SU-DHL-6 (cell line): ENCODE results near the gene ALPK1.
"Not testable (repeated sequence)": the region's sequence is repeated elsewhere in the genome, so short reads cannot be mapped to it uniquely, and the experiment has no call there.

ENCODE experiments used
- H2AFZ ChIP-seq: fragments of 200-600 bp; sonication (generic); 2 replicates; pipeline ENCODE4 v1.6.1; 2014; ENCODE audit warnings: low read depth, mild to moderate bottlenecking, moderate library complexity, mixed read lengths, antibody characterized with exemption, low read length; ENCODE audit not compliant: severe bottlenecking
- H3F3A ChIP-seq: fragments of 200-600 bp; shearing (Covaris generic); 2 replicates; pipeline ENCODE4 v1.6.0; 2016; ENCODE audit warnings: antibody characterized with exemption, mild to moderate bottlenecking; ENCODE audit not compliant: insufficient read depth
- H3K27ac ChIP-seq: fragments of 200-600 bp; sonication (generic); 2 replicates; pipeline ENCODE4 v1.5.1; 2016; ENCODE audit warnings: low read depth, mild to moderate bottlenecking, low read length, moderate library complexity, mixed read lengths
- H3K27me3 ChIP-seq: fragments of 200-600 bp; sonication (generic), shearing (Covaris generic); 2 replicates; pipeline ENCODE4 v1.6.0; 2014; ENCODE audit warnings: mild to moderate bottlenecking, low read length
- H3K36me3 ChIP-seq: fragments of 200-600 bp; sonication (generic); 2 replicates; pipeline ENCODE4 v1.6.1; 2014; ENCODE audit warnings: mild to moderate bottlenecking, low read length, mixed read lengths
- H3K4me2 ChIP-seq: fragments of 300-600, 200-600 bp; shearing (Covaris generic), sonication (generic); 2 replicates; pipeline ENCODE4 v1.6.0; 2014; ENCODE audit warnings: low read length, low read depth, mild to moderate bottlenecking; ENCODE audit not compliant: poor library complexity, severe bottlenecking
- H3K4me3 ChIP-seq: fragments of 200-600 bp; sonication (generic); 2 replicates; pipeline ENCODE4 v1.5.1; 2014; ENCODE audit warnings: antibody characterized with exemption, low read length, mild to moderate bottlenecking, mixed read lengths; ENCODE audit not compliant: insufficient read depth, poor library complexity, severe bottlenecking
- H3K79me2 ChIP-seq: fragments of 200-600 bp; sonication (generic); 2 replicates; pipeline ENCODE4 v1.6.1; 2014; ENCODE audit warnings: mild to moderate bottlenecking, low read length, moderate library complexity; ENCODE audit not compliant: insufficient read depth
- H3K9ac ChIP-seq: fragments of 200-600 bp; sonication (generic); 2 replicates; pipeline ENCODE4 v1.7.0; 2014; ENCODE audit warnings: mild to moderate bottlenecking, low read length
- H3K9me2 ChIP-seq: fragments of 200-600 bp; sonication (generic); replicated peaks from 2 replicates; pipeline ENCODE4 v1.6.1; 2014; ENCODE audit warnings: low read length; ENCODE audit not compliant: insufficient read depth
- H3K9me3 ChIP-seq: fragments of 200-600 bp; sonication (generic); 2 replicates; pipeline ENCODE4 v1.6.1; 2014; ENCODE audit warnings: low read length, mixed read lengths; ENCODE audit not compliant: insufficient read depth
- H4K20me1 ChIP-seq: fragments of 200-600 bp; sonication (generic); 2 replicates; pipeline ENCODE4 v1.6.1; 2014; ENCODE audit warnings: low read depth, mild to moderate bottlenecking, antibody characterized with exemption, low read length, moderate library complexity, mixed read lengths
- CTCF ChIP-seq: fragments of 200-600 bp; sonication (generic); IDR thresholded peaks from one replicate; pipeline ENCODE4 v1.5.1; 2017; ENCODE audit warnings: antibody characterized with exemption, mild to moderate bottlenecking, low read length, moderate library complexity; ENCODE audit not compliant: insufficient read depth, poor library complexity, severe bottlenecking
- EZH2phosphoT487 ChIP-seq: fragments of 200-600 bp; sonication (generic), shearing (Covaris generic); conservative IDR thresholded peaks from 2 replicates; pipeline ENCODE4 v1.6.1; 2018; ENCODE audit warnings: mild to moderate bottlenecking, antibody characterized with exemption, low read length, moderate library complexity, mixed read lengths

ALPK1 gene

GRCh38 chr4:112425823-112426222 is 128.7 kb downstream of the ALPK1 start:
- Histone ChIP-seq H3K79me2 (no peaks in the 10 kb centered on the region), H3K9ac (no peak overlapping the region), H3K9me2 (no peaks in the 10 kb centered on the region), H3K36me3 (no peaks in the 10 kb centered on the region), H2AFZ (no peak overlapping the region), H3F3A (no peaks in the 10 kb centered on the region), H3K27ac (no peak overlapping the region), H3K4me2 (no peak overlapping the region), H3K27me3 (no peaks in the 10 kb centered on the region), H4K20me1 (no peaks in the 10 kb centered on the region), H3K9me3 (no peaks in the 10 kb centered on the region), H3K4me3 (no peak overlapping the region)
- TF ChIP-seq EZH2phosphoT487 (no peak), CTCF (no peak)

- no peaks in the 10 kb centered on the region for H3K36me3 ChIP-seq
Observed at GRCh38 chr4:112426416-112426815, 129.2 kb downstream of the ALPK1 start.

GRCh38 chr4:112431158-112431557 is 134.0 kb downstream of the ALPK1 start:
- Histone ChIP-seq H3K36me3 (no peaks in the 10 kb centered on the region), H3K27me3 (no peaks in the 10 kb centered on the region), H3K4me2 (no peak overlapping the region), H3K9me3 (no peaks in the 10 kb centered on the region), H3K9ac (no peak overlapping the region), H3K9me2 (no peaks in the 10 kb centered on the region), H3K27ac (no peak overlapping the region), H3K79me2 (no peaks in the 10 kb centered on the region), H3K4me3 (no peak overlapping the region), H2AFZ (no peak overlapping the region), H4K20me1 (no peaks in the 10 kb centered on the region), H3F3A (no peaks in the 10 kb centered on the region)
- TF ChIP-seq CTCF (no peak), EZH2phosphoT487 (no peak)

More at GRCh38 chr4:112426416-112426815, 129.2 kb downstream of the ALPK1 start:
- Histone ChIP-seq H3K9me3 (no peaks in the 10 kb centered on the region), H3K27ac (no peak overlapping the region), H2AFZ (no peak overlapping the region), H3K4me2 (no peak overlapping the region), H3K9me2 (no peaks in the 10 kb centered on the region), H4K20me1 (no peaks in the 10 kb centered on the region), H3K4me3 (no peak overlapping the region), H3F3A (no peaks in the 10 kb centered on the region), H3K79me2 (no peaks in the 10 kb centered on the region), H3K27me3 (no peaks in the 10 kb centered on the region), H3K9ac (no peak overlapping the region)
- TF ChIP-seq CTCF (no peak), EZH2phosphoT487 (no peak)

DNA sequence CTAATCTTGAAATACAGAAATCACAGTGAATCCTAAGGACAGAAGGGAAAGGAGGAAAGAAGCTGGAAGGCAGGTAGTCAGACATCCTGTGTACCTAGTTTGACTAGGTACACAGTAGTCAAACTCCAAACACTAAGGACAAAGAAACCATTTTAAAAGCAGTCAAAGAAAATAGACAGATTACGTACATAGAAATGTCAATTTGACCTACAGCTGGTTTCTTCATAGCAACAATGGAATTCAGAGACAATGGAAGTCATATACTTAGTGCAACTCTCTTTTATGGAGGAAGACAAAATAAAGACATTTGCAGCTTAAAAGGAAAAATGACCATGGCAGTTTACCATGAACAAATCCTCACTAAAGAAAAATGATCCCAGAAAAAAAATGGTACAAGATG is 139.8 kb downstream of the ALPK1 start:
- Histone ChIP-seq H3F3A (no peaks in the 10 kb centered on the region), H3K4me3 (no peak overlapping the region), H3K79me2 (no peaks in the 10 kb centered on the region), H3K36me3 (no peaks in the 10 kb centered on the region), H2AFZ (no peak overlapping the region), H3K9ac (no peak overlapping the region), H3K9me3 (no peaks in the 10 kb centered on the region), H3K4me2 (no peak overlapping the region), H3K9me2 (no peaks in the 10 kb centered on the region), H4K20me1 (no peaks in the 10 kb centered on the region), H3K27me3 (no peaks in the 10 kb centered on the region), H3K27ac (no peak overlapping the region)
- TF ChIP-seq CTCF: no peak
- no peak for TF ChIP-seq EZH2phosphoT487

DNA sequence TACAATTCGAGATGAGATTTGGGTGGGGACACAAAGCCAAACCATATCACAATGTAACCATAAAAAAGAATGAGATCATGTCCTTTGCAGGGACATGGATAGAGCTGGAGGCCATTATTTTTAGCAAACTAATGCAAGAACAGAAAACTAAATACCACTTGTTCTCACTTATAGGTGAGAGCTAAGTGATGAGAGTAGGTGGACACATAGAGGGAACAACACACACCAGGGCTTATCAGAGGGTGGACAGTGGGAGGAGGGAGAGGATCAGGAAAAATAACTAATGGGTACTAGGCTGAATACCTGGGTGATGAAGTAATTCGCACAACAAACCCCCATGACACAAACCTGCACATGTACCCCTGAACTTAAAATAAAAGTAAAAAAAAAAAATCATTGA is 145.1 kb downstream of the ALPK1 start:
- H3K9ac ChIP-seq, H3K79me2 ChIP-seq, H3K4me3 ChIP-seq, H2AFZ ChIP-seq, H3K9me3 ChIP-seq, H4K20me1 ChIP-seq, H3F3A ChIP-seq, H3K36me3 ChIP-seq, H3K27me3 ChIP-seq, H3K9me2 ChIP-seq, H3K27ac ChIP-seq, H3K4me2 ChIP-seq: not testable (repeated sequence)
